ENCODE measurements around the gene LGALSL.

DNA sequence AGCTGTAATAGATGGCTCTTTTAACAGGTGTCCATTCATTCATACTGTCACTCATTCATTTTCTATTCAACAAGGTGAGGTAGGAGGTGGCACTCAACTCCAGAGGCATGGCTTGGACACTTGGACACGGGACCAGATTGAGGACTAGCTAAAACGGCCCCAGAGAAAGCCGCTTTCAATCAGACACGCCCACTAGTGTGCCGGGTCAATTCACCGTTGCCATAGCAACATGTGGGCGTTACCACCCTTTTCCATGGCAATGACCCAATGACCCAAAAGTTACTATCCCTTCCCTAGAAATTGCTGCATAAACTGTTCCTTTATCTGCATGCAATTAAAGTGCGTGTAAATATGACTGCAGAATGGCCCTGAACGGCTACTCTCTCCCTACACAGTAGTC lies 49.2 kb upstream of the LGALSL start:
- TF ChIP-seq, protein P1, sequence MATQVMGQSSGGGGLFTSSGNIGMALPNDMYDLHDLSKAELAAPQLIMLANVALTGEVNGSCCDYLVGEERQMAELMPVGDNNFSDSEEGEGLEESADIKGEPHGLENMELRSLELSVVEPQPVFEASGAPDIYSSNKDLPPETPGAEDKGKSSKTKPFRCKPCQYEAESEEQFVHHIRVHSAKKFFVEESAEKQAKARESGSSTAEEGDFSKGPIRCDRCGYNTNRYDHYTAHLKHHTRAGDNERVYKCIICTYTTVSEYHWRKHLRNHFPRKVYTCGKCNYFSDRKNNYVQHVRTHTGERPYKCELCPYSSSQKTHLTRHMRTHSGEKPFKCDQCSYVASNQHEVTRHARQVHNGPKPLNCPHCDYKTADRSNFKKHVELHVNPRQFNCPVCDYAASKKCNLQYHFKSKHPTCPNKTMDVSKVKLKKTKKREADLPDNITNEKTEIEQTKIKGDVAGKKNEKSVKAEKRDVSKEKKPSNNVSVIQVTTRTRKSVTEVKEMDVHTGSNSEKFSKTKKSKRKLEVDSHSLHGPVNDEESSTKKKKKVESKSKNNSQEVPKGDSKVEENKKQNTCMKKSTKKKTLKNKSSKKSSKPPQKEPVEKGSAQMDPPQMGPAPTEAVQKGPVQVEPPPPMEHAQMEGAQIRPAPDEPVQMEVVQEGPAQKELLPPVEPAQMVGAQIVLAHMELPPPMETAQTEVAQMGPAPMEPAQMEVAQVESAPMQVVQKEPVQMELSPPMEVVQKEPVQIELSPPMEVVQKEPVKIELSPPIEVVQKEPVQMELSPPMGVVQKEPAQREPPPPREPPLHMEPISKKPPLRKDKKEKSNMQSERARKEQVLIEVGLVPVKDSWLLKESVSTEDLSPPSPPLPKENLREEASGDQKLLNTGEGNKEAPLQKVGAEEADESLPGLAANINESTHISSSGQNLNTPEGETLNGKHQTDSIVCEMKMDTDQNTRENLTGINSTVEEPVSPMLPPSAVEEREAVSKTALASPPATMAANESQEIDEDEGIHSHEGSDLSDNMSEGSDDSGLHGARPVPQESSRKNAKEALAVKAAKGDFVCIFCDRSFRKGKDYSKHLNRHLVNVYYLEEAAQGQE (IDR thresholded peaks at IDR 0.05; ENCODE audit: low read depth): no peak
- TF ChIP-seq, protein P2, sequence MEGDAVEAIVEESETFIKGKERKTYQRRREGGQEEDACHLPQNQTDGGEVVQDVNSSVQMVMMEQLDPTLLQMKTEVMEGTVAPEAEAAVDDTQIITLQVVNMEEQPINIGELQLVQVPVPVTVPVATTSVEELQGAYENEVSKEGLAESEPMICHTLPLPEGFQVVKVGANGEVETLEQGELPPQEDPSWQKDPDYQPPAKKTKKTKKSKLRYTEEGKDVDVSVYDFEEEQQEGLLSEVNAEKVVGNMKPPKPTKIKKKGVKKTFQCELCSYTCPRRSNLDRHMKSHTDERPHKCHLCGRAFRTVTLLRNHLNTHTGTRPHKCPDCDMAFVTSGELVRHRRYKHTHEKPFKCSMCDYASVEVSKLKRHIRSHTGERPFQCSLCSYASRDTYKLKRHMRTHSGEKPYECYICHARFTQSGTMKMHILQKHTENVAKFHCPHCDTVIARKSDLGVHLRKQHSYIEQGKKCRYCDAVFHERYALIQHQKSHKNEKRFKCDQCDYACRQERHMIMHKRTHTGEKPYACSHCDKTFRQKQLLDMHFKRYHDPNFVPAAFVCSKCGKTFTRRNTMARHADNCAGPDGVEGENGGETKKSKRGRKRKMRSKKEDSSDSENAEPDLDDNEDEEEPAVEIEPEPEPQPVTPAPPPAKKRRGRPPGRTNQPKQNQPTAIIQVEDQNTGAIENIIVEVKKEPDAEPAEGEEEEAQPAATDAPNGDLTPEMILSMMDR (IDR thresholded peaks at IDR 0.05 in 2 of 3, conservative IDR thresholded peaks at IDR 0.05 in 1 of 3; ENCODE audit: borderline replicate concordance in 1 of 3, insufficient read depth in 1 of 3, low read depth in 2 of 3, low read length in 2 of 3): no peak
- TF ChIP-seq POLR2A (IDR thresholded peaks at IDR 0.05; ENCODE audit: borderline replicate concordance, extremely low read depth, insufficient read depth, insufficient read length) (no peak), SP1 (IDR thresholded peaks at IDR 0.05; ENCODE audit: low read depth) (no peak), EZH2 (IDR thresholded peaks at IDR 0.05) (no peak), POLR2AphosphoS5 (IDR thresholded peaks at IDR 0.05; ENCODE audit: low read depth, low read length) (no peak), ZFX (IDR thresholded peaks at IDR 0.05) (no peak), CEBPB (IDR thresholded peaks at IDR 0.05; ENCODE audit: low read depth) (no peak), EZH2phosphoT487 (IDR thresholded peaks at IDR 0.05; ENCODE audit: borderline replicate concordance) (no peak), RAD21 (IDR thresholded peaks at IDR 0.05; ENCODE audit: low read depth) (no peak)
- TF ChIP-seq, protein P3, sequence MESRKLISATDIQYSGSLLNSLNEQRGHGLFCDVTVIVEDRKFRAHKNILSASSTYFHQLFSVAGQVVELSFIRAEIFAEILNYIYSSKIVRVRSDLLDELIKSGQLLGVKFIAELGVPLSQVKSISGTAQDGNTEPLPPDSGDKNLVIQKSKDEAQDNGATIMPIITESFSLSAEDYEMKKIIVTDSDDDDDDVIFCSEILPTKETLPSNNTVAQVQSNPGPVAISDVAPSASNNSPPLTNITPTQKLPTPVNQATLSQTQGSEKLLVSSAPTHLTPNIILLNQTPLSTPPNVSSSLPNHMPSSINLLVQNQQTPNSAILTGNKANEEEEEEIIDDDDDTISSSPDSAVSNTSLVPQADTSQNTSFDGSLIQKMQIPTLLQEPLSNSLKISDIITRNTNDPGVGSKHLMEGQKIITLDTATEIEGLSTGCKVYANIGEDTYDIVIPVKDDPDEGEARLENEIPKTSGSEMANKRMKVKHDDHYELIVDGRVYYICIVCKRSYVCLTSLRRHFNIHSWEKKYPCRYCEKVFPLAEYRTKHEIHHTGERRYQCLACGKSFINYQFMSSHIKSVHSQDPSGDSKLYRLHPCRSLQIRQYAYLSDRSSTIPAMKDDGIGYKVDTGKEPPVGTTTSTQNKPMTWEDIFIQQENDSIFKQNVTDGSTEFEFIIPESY (IDR thresholded peaks at IDR 0.05; ENCODE audit: extremely low read depth, insufficient replicate concordance, low read length): no peak
- TF ChIP-seq, protein P4, sequence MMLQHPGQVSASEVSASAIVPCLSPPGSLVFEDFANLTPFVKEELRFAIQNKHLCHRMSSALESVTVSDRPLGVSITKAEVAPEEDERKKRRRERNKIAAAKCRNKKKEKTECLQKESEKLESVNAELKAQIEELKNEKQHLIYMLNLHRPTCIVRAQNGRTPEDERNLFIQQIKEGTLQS (IDR thresholded peaks at IDR 0.05): no peak
- TF ChIP-seq, protein P5, sequence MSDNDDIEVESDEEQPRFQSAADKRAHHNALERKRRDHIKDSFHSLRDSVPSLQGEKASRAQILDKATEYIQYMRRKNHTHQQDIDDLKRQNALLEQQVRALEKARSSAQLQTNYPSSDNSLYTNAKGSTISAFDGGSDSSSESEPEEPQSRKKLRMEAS (IDR thresholded peaks at IDR 0.05): no peak

All from HCT116 (cell line).